GM12878 (cell line): ENCODE results near the gene SORCS2.

ENCODE experiments used
- EGR1 ChIP-seq, 2 experiments: IDR thresholded peaks; 1 replicate in 1 of 2; 2 replicates in 1 of 2; pipeline ENCODE4 v1.6.1; 2011 to 2012; ENCODE audit warnings: low read depth in 2 of 2, low read length in 2 of 2, borderline replicate concordance in 1 of 2, mild to moderate bottlenecking in 1 of 2, moderate library complexity in 1 of 2
- EP300 ChIP-seq, 2 experiments: fragments of 150-350 bp in 1 of 2; IDR thresholded peaks; 2 replicates each; pipeline ENCODE4 v1.6.1; 2011 to 2012; ENCODE audit warnings: low read depth in 2 of 2, low read length in 2 of 2, borderline replicate concordance in 1 of 2, improper control_type of control experiment in 1 of 2, inconsistent platforms in 1 of 2; ENCODE audit not compliant: control insufficient read depth in 1 of 2
- IRF4 ChIP-seq: IDR thresholded peaks from 2 replicates; pipeline ENCODE4 v1.6.1; 2011; ENCODE audit warnings: low read depth, low read length
- POLR2A ChIP-seq: IDR thresholded peaks from 2 replicates; pipeline ENCODE4 v1.6.1; 2011; ENCODE audit warnings: low read depth, mild to moderate bottlenecking, low read length
- POLR2AphosphoS5 ChIP-seq: IDR thresholded peaks from 2 replicates; pipeline ENCODE4 v1.6.1; 2011; ENCODE audit warnings: mild to moderate bottlenecking, low read length, inconsistent platforms
- SREBF2 ChIP-seq: IDR thresholded peaks from 2 replicates; pipeline ENCODE4 v1.6.1; 2012; ENCODE audit warnings: mild to moderate bottlenecking, low read length
- TF ChIP-seq, protein P1 (sequence below), 3 experiments: IDR thresholded peaks in 2 of 3; conservative IDR thresholded peaks in 1 of 3; 2 replicates each; pipeline ENCODE4 v1.5.1; 2011; ENCODE audit warnings: low read depth in 3 of 3, low read length in 3 of 3, mild to moderate bottlenecking in 3 of 3, control low read depth in 2 of 3, moderate library complexity in 2 of 3, inconsistent platforms in 1 of 3, mixed read lengths in 1 of 3; ENCODE audit not compliant: control insufficient read depth in 2 of 3, insufficient read depth in 1 of 3; ENCODE audit errors: extremely low read depth in 1 of 3
- TF ChIP-seq, protein P2 (sequence below): IDR thresholded peaks from 2 replicates; pipeline ENCODE4 v1.6.1; 2011; ENCODE audit warnings: low read depth, low read length, improper control_type of control experiment, borderline replicate concordance
- TF ChIP-seq, protein P3 (sequence below): fragments of 150-350 bp; IDR thresholded peaks from 2 replicates; pipeline ENCODE4 v1.6.1; 2016; ENCODE audit warnings: low read depth, low read length
- TF ChIP-seq, protein P4 (sequence below): fragments of 450-650 bp; IDR thresholded peaks from 2 replicates; pipeline ENCODE4 v1.6.1; 2018; ENCODE audit warnings: mild to moderate bottlenecking, low read depth, moderate library complexity; ENCODE audit not compliant: partially characterized antibody

DNA sequence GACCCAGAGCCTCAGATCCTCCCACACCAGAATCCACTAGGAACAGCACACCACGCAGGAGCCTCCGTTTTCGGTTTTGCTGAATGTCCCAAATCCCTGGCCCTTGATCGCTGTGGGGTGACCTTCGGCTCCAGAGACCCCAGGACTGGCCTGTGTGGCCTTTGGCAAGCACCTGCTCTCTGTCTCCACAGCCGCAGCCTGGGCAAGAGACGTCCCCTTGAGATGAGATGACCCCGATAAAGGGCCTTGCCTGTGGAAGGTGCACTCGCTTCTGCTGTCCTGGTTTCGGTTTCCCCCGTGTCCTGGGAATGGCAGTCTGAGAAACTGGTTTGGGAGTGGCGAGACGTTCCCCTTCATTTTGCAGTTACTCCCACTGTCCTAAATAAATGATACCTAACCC is 232.8 kb downstream of the SORCS2 start:
- TF ChIP-seq, protein P1, sequence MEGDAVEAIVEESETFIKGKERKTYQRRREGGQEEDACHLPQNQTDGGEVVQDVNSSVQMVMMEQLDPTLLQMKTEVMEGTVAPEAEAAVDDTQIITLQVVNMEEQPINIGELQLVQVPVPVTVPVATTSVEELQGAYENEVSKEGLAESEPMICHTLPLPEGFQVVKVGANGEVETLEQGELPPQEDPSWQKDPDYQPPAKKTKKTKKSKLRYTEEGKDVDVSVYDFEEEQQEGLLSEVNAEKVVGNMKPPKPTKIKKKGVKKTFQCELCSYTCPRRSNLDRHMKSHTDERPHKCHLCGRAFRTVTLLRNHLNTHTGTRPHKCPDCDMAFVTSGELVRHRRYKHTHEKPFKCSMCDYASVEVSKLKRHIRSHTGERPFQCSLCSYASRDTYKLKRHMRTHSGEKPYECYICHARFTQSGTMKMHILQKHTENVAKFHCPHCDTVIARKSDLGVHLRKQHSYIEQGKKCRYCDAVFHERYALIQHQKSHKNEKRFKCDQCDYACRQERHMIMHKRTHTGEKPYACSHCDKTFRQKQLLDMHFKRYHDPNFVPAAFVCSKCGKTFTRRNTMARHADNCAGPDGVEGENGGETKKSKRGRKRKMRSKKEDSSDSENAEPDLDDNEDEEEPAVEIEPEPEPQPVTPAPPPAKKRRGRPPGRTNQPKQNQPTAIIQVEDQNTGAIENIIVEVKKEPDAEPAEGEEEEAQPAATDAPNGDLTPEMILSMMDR (IDR thresholded peaks at IDR 0.05 in 2 of 3, conservative IDR thresholded peaks at IDR 0.05 in 1 of 3; ENCODE audit: control insufficient read depth in 2 of 3, extremely low read depth in 1 of 3, insufficient read depth in 1 of 3, low read depth in 3 of 3, low read length in 3 of 3), result no peak
- TF ChIP-seq, protein P2, sequence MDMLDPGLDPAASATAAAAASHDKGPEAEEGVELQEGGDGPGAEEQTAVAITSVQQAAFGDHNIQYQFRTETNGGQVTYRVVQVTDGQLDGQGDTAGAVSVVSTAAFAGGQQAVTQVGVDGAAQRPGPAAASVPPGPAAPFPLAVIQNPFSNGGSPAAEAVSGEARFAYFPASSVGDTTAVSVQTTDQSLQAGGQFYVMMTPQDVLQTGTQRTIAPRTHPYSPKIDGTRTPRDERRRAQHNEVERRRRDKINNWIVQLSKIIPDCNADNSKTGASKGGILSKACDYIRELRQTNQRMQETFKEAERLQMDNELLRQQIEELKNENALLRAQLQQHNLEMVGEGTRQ, result no peak
- TF ChIP-seq, protein P3, sequence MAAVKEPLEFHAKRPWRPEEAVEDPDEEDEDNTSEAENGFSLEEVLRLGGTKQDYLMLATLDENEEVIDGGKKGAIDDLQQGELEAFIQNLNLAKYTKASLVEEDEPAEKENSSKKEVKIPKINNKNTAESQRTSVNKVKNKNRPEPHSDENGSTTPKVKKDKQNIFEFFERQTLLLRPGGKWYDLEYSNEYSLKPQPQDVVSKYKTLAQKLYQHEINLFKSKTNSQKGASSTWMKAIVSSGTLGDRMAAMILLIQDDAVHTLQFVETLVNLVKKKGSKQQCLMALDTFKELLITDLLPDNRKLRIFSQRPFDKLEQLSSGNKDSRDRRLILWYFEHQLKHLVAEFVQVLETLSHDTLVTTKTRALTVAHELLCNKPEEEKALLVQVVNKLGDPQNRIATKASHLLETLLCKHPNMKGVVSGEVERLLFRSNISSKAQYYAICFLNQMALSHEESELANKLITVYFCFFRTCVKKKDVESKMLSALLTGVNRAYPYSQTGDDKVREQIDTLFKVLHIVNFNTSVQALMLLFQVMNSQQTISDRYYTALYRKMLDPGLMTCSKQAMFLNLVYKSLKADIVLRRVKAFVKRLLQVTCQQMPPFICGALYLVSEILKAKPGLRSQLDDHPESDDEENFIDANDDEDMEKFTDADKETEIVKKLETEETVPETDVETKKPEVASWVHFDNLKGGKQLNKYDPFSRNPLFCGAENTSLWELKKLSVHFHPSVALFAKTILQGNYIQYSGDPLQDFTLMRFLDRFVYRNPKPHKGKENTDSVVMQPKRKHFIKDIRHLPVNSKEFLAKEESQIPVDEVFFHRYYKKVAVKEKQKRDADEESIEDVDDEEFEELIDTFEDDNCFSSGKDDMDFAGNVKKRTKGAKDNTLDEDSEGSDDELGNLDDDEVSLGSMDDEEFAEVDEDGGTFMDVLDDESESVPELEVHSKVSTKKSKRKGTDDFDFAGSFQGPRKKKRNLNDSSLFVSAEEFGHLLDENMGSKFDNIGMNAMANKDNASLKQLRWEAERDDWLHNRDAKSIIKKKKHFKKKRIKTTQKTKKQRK, result no peak
- TF ChIP-seq POLR2AphosphoS5, result no peak
- no peak for TF ChIP-seq EP300 (IDR thresholded peaks at IDR 0.05; ENCODE audit: borderline replicate concordance in 1 of 2, control insufficient read depth in 1 of 2, low read depth in 2 of 2, low read length in 2 of 2)
- TF ChIP-seq EGR1 (IDR thresholded peaks at IDR 0.05; ENCODE audit: borderline replicate concordance in 1 of 2, low read depth in 2 of 2, low read length in 2 of 2), result no peak
- no peak for TF ChIP-seq POLR2A
- no peak for TF ChIP-seq IRF4
- no peak for TF ChIP-seq SREBF2
- TF ChIP-seq, protein P4, sequence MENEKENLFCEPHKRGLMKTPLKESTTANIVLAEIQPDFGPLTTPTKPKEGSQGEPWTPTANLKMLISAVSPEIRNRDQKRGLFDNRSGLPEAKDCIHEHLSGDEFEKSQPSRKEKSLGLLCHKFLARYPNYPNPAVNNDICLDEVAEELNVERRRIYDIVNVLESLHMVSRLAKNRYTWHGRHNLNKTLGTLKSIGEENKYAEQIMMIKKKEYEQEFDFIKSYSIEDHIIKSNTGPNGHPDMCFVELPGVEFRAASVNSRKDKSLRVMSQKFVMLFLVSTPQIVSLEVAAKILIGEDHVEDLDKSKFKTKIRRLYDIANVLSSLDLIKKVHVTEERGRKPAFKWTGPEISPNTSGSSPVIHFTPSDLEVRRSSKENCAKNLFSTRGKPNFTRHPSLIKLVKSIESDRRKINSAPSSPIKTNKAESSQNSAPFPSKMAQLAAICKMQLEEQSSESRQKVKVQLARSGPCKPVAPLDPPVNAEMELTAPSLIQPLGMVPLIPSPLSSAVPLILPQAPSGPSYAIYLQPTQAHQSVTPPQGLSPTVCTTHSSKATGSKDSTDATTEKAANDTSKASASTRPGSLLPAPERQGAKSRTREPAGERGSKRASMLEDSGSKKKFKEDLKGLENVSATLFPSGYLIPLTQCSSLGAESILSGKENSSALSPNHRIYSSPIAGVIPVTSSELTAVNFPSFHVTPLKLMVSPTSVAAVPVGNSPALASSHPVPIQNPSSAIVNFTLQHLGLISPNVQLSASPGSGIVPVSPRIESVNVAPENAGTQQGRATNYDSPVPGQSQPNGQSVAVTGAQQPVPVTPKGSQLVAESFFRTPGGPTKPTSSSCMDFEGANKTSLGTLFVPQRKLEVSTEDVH, result no peak
